Lower leg skin (tissue), 4 donors: ENCODE measurements around the gene HAUS5. TPM values are rescaled to one million over a fixed set of nuclear protein-coding genes. Genes with fewer than 3 reads are reported as not detected.

Experiments used
- DNase-seq, 2 donors: peaks; one replicate each; pipeline ENCODE4 v3.0.0-alpha.2; 2019; ENCODE audit warnings: low spot score in 2 of 2
- H3K4me3 ChIP-seq: fragments of 200-600 bp; sonication (generic); 2 replicates; pipeline ENCODE4 v1.5.1; 2017; ENCODE audit warnings: mild to moderate bottlenecking, low read depth; ENCODE audit not compliant: poor library complexity, severe bottlenecking
- CTCF ChIP-seq, 3 donors: fragments of 450-650 bp; IDR thresholded peaks; one replicate each; pipeline ENCODE4 v1.5.1; 2016; ENCODE audit warnings: antibody characterized with exemption in 3 of 3, mild to moderate bottlenecking in 3 of 3, moderate library complexity in 2 of 3
- POLR2A ChIP-seq, 2 donors: fragments of 450-650 bp; IDR thresholded peaks; one replicate each; pipeline ENCODE4 v1.6.1; 2016 to 2017; ENCODE audit warnings: antibody characterized with exemption in 2 of 2, mild to moderate bottlenecking in 1 of 2, moderate library complexity in 1 of 2
- WGBS, 2 donors: methylation state at CpG; one replicate each; pipeline ENCODE4 v1.1.5; 2018; 5-methylcytosine and 5-hydroxymethylcytosine counted together
- intact Hi-C: fragments of 100-400 bp; cut with DNase I; formaldehyde crosslinking; loops from one replicate; pipeline ENCODE4 v1.15.0; 2023; ENCODE audit warnings: low total_unique reads
- total RNA-seq, 4 donors: library from RNA; depleted of rRNA; stranded (reverse); fragments of >200 nt; gene quantifications; one replicate each; pipeline ENCODE4 v1.1.0, GENCODE V29; 2016

HAUS5 gene
- total RNA-seq, 4 donors from 2014 or later: 8.9 to 15.7 (median 12.2) TPM

- 90 to 92% methylated on average over 23 to 29 of the region's 29 CpGs for WGBS, 2 donors
- no peak overlapping the region for H3K4me3 ChIP-seq
- intact Hi-C loops: no loop called here
- TF ChIP-seq CTCF (IDR thresholded peaks at IDR 0.05) (no peak), POLR2A (IDR thresholded peaks at IDR 0.05) (no peak)
- no peak for DNase-seq
Measured at GRCh38 chr19:35633727-35634440, 21.3 kb downstream of the HAUS5 start.

DNA sequence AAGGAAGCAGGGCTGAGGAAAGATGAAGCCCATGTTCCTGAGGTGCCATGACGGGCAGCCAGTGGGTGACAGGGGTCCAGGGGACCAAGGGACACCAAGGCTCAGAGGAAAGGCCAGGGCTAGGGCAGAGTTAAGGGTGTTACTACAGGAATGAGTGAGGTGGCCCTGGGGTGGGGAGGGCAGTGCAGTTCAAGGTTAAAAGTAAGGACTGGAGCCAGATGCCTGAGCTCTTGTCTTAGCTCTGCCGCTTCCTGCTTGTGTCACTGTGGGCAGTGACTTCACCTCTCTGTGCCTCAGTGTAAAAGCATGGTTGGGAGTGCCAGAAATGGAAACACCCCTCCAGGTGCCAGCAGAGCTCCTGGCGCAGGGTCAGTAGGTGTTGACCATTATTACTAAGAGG lies 24.1 kb downstream of the HAUS5 start:
- 93 to 97% methylated on average over 3 of the region's 3 CpGs for WGBS, 2 donors
- intact Hi-C loops: no loop called here
- no peak for DNase-seq
- TF ChIP-seq POLR2A (IDR thresholded peaks at IDR 0.05) (no peak), CTCF (IDR thresholded peaks at IDR 0.05) (no peak)
- H3K4me3 ChIP-seq: no peak overlapping the region

- intact Hi-C loops: no loop called here
- 90 to 94% methylated on average over 23 to 25 of the region's 25 CpGs for WGBS, 2 donors
- no peak for DNase-seq
- H3K4me3 ChIP-seq: no peak overlapping the region
- no peak for TF ChIP-seq CTCF (IDR thresholded peaks at IDR 0.05)
- no peak for TF ChIP-seq POLR2A (IDR thresholded peaks at IDR 0.05)
Measured at GRCh38 chr19:35637165-35637564, 24.6 kb downstream of the HAUS5 start.

- intact Hi-C loops: no loop called here
- DNase-seq: no peak
- TF ChIP-seq POLR2A (IDR thresholded peaks at IDR 0.05) (no peak), CTCF (IDR thresholded peaks at IDR 0.05) (no peak)
- no peak overlapping the region for H3K4me3 ChIP-seq
- 42 to 43% methylated on average over 6 of the region's 6 CpGs for WGBS, 2 donors
Measured at GRCh38 chr19:35639321-35639639, 26.7 kb downstream of the HAUS5 start.

- intact Hi-C loops: no loop called here
- DNase-seq: no peak
- TF ChIP-seq POLR2A (IDR thresholded peaks at IDR 0.05) (no peak), CTCF (IDR thresholded peaks at IDR 0.05) (no peak)
- 83 to 90% methylated on average over 8 of the region's 8 CpGs for WGBS, 2 donors
- H3K4me3 ChIP-seq: no peak overlapping the region
Measured at GRCh38 chr19:35639863-35640262, 27.3 kb downstream of the HAUS5 start.
